HepG2 (cell line): ENCODE measurements around the gene MNT. TPM values are rescaled to one million over a fixed set of nuclear protein-coding genes. Genes with fewer than 3 reads are reported as not detected.

Source experiments
- ATF7-NPFF ChIP-seq: sonication (generic); formaldehyde crosslinking; IDR thresholded peaks from 2 replicates; pipeline ENCODE4 v1.8.1; 2023; ENCODE audit warnings: mild to moderate bottlenecking, low read depth, missing genetic modification reagents, moderate library complexity
- CBX2 ChIP-seq, 2 experiments: fragments of 200-600 bp in 1 of 2; sonication (generic); formaldehyde crosslinking in 1 of 2; IDR thresholded peaks; 2 replicates each; pipeline versions ENCODE4 v1.7.0 to v1.8.1; 2018 to 2022; ENCODE audit warnings: low read depth in 2 of 2, low read length in 1 of 2, mild to moderate bottlenecking in 1 of 2, missing genetic modification reagents in 1 of 2
- JARID2 ChIP-seq: sonication (generic); formaldehyde crosslinking; IDR thresholded peaks from 2 replicates; pipeline ENCODE4 v1.8.1; 2023; ENCODE audit warnings: missing genetic modification reagents, inconsistent platforms; ENCODE audit not compliant: insufficient replicate concordance
- JDP2 ChIP-seq: sonication (generic); formaldehyde crosslinking; IDR thresholded peaks from 2 replicates; pipeline ENCODE4 v1.8.1; 2022; ENCODE audit warnings: missing genetic modification reagents, borderline replicate concordance
- KDM3A ChIP-seq: IDR thresholded peaks from 2 replicates; pipeline ENCODE4 v1.6.1; 2018; ENCODE audit warnings: low read depth, missing compliant biosample characterization
- NFIB ChIP-seq: sonication (generic); formaldehyde crosslinking; IDR thresholded peaks from 2 replicates; pipeline ENCODE4 v1.9.0; 2021; ENCODE audit warnings: missing genetic modification reagents, mild to moderate bottlenecking, borderline replicate concordance
- SP140L ChIP-seq: sonication (generic); formaldehyde crosslinking; IDR thresholded peaks from 2 replicates; pipeline ENCODE4 v1.4.0; 2020; ENCODE audit warnings: missing genetic modification reagents, borderline replicate concordance
- STAG1 ChIP-seq: sonication (generic); formaldehyde crosslinking; IDR thresholded peaks from 2 replicates; pipeline ENCODE4 v1.4.0; 2020; ENCODE audit warnings: missing genetic modification reagents
- TBP ChIP-seq: sonication (generic); formaldehyde crosslinking; IDR thresholded peaks from 2 replicates; pipeline ENCODE4 v1.5.0; 2020; ENCODE audit warnings: missing genetic modification reagents
- WIZ ChIP-seq: sonication (generic); formaldehyde crosslinking; IDR thresholded peaks from 2 replicates; pipeline ENCODE4 v1.5.1; 2020; ENCODE audit warnings: mild to moderate bottlenecking, missing genetic modification reagents
- ZNF232 ChIP-seq: sonication (generic); formaldehyde crosslinking; IDR thresholded peaks from 2 replicates; pipeline ENCODE4 v1.4.0; 2020; ENCODE audit warnings: missing genetic modification reagents, borderline replicate concordance
- ZNF766 ChIP-seq: sonication (generic); formaldehyde crosslinking; IDR thresholded peaks from 2 replicates; pipeline ENCODE4 v1.5.0; 2020; ENCODE audit warnings: missing genetic modification reagents, borderline replicate concordance
- ZNF83 ChIP-seq: sonication (generic); formaldehyde crosslinking; IDR thresholded peaks from 2 replicates; pipeline ENCODE4 v1.4.0; 2020; ENCODE audit warnings: missing genetic modification reagents, mild to moderate bottlenecking, borderline replicate concordance
- ZSCAN30 ChIP-seq: sonication (generic); formaldehyde crosslinking; IDR thresholded peaks from 2 replicates; pipeline ENCODE4 v1.5.0; 2020; ENCODE audit warnings: mild to moderate bottlenecking, missing genetic modification reagents
- polyA plus RNA-seq, 8 experiments: library from polyadenylated mRNA; depleted of rRNA in 3 of 8; stranded (reverse) in 7 of 8; unstranded in 1 of 8; fragments of >200 nt; fragmentation: Illumina TruSeq in 4 of 8; extraction: Trizol in 4 of 8; gene quantifications; 2 replicates each; pipeline versions ENCODE4 v1.2.1 to v1.2.3, GENCODE V29; 2011 to 2016; ENCODE audit warnings: low read depth in 4 of 8, missing spikeins in 1 of 8, mixed read lengths in 1 of 8; ENCODE audit not compliant: insufficient read depth in 1 of 8
- total RNA-seq, 5 experiments: library from RNA; depleted of rRNA; stranded (reverse); fragments of >200 nt; fragmentation: Illumina TruSeq; extraction: Trizol; gene quantifications; 2 replicates each; pipeline ENCODE4 v1.2.3, GENCODE V29; 2016; ENCODE audit warnings: low read depth in 1 of 5
- TF ChIP-seq, protein P1 (sequence below): sonication (generic); formaldehyde crosslinking; IDR thresholded peaks from 2 replicates; pipeline ENCODE4 v1.5.0; 2020; ENCODE audit warnings: missing genetic modification reagents
- TF ChIP-seq, protein P2 (sequence below): sonication (generic); formaldehyde crosslinking; IDR thresholded peaks from 2 replicates; pipeline ENCODE4 v1.4.0; 2020; ENCODE audit warnings: missing genetic modification reagents
- TF ChIP-seq, protein P3 (sequence below): IDR thresholded peaks from 2 replicates; pipeline ENCODE4 v1.6.1; 2012; ENCODE audit warnings: inconsistent platforms
- TF ChIP-seq, protein P4 (sequence below): sonication (generic); formaldehyde crosslinking; IDR thresholded peaks from 2 replicates; pipeline ENCODE4 v1.5.1; 2020; ENCODE audit warnings: mild to moderate bottlenecking, missing genetic modification reagents
- TF ChIP-seq, protein P5 (sequence below): sonication (generic); formaldehyde crosslinking; IDR thresholded peaks from 2 replicates; pipeline ENCODE4 v1.4.0; 2020; ENCODE audit warnings: missing genetic modification reagents
- TF ChIP-seq, protein P6 (sequence below): conservative IDR thresholded peaks from 2 replicates; pipeline ENCODE4 v1.6.1; 2018; ENCODE audit warnings: missing genetic modification reagents

Gene MNT
- total and polyA plus RNA-seq, 2 of the 13 experiments (the other 11 are each of a cell fraction or from before 2014, with no cell fraction given) = 2.1 to 3.5 TPM

DNA sequence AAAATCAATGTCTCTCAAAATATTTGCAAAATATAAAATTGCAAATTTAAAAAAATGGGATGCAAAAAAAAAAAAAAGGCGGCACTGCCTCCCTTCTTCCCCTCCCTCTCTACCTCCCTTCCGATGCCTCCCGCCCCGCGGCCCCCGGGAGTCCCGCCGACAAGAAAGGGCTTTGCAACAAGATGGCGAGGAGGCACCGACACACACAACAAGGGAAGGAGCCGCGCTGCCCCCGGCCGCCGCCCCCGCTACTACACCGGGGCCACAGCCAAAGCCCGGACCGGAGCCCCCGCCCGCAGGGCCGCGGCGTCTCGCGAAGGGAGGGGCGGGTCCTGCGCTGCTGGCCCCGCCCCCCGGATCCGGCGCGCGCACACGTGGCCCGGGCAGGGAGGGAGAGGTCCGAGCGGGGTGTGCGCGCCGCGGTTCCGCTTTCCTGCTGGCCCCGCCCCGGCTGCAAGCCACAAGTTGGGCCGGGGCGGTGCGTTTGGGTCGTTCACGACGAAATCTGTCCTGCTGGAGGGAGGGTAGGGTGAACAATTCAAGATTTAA, at the start of gene MNT (continued):
- no peak for TF ChIP-seq ATF7-NPFF
- no peak for TF ChIP-seq ZSCAN30 (CRISPR knock-in tag)
- no peak for TF ChIP-seq JARID2 (CRISPR knock-in tag)
- TF ChIP-seq TBP (CRISPR knock-in tag) = no peak
- TF ChIP-seq JDP2 (CRISPR knock-in tag) = no peak
- TF ChIP-seq, protein P1, sequence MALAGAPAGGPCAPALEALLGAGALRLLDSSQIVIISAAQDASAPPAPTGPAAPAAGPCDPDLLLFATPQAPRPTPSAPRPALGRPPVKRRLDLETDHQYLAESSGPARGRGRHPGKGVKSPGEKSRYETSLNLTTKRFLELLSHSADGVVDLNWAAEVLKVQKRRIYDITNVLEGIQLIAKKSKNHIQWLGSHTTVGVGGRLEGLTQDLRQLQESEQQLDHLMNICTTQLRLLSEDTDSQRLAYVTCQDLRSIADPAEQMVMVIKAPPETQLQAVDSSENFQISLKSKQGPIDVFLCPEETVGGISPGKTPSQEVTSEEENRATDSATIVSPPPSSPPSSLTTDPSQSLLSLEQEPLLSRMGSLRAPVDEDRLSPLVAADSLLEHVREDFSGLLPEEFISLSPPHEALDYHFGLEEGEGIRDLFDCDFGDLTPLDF (CRISPR knock-in tag) = no peak
- TF ChIP-seq, protein P2, sequence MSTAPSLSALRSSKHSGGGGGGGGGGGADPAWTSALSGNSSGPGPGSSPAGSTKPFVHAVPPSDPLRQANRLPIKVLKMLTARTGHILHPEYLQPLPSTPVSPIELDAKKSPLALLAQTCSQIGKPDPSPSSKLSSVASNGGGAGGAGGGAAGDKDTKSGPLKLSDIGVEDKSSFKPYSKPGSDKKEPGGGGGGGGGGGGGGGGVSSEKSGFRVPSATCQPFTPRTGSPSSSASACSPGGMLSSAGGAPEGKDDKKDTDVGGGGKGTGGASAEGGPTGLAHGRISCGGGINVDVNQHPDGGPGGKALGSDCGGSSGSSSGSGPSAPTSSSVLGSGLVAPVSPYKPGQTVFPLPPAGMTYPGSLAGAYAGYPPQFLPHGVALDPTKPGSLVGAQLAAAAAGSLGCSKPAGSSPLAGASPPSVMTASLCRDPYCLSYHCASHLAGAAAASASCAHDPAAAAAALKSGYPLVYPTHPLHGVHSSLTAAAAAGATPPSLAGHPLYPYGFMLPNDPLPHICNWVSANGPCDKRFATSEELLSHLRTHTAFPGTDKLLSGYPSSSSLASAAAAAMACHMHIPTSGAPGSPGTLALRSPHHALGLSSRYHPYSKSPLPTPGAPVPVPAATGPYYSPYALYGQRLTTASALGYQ = no peak
- no peak for TF ChIP-seq WIZ (CRISPR knock-in tag)
- no peak for TF ChIP-seq NFIB (CRISPR knock-in tag)
- no peak for TF ChIP-seq ZNF232 (CRISPR knock-in tag)
- no peak for TF ChIP-seq SP140L (CRISPR knock-in tag)
- TF ChIP-seq, protein P3, sequence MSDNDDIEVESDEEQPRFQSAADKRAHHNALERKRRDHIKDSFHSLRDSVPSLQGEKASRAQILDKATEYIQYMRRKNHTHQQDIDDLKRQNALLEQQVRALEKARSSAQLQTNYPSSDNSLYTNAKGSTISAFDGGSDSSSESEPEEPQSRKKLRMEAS = no peak
- TF ChIP-seq, protein P4, sequence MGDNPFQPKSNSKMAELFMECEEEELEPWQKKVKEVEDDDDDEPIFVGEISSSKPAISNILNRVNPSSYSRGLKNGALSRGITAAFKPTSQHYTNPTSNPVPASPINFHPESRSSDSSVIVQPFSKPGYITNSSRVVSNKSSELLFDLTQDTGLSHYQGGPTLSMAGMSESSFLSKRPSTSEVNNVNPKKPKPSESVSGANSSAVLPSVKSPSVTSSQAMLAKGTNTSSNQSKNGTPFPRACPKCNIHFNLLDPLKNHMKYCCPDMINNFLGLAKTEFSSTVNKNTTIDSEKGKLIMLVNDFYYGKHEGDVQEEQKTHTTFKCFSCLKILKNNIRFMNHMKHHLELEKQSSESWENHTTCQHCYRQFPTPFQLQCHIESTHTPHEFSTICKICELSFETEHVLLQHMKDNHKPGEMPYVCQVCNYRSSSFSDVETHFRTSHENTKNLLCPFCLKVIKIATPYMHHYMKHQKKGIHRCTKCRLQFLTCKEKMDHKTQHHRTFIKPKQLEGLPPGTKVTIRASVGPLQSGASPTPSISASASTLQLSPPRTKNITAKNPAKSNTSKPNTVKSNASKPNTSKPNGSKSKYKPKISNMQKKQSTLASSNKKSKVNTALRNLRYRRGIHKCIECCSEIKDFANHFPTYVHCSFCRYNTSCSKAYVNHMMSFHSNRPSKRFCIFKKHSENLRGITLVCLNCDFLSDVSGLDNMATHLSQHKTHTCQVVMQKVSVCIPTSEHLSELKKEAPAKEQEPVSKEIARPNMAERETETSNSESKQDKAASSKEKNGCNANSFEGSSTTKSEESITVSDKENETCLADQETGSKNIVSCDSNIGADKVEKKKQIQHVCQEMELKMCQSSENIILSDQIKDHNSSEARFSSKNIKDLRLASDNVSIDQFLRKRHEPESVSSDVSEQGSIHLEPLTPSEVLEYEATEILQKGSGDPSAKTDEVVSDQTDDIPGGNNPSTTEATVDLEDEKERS = no peak
- TF ChIP-seq, protein P5, sequence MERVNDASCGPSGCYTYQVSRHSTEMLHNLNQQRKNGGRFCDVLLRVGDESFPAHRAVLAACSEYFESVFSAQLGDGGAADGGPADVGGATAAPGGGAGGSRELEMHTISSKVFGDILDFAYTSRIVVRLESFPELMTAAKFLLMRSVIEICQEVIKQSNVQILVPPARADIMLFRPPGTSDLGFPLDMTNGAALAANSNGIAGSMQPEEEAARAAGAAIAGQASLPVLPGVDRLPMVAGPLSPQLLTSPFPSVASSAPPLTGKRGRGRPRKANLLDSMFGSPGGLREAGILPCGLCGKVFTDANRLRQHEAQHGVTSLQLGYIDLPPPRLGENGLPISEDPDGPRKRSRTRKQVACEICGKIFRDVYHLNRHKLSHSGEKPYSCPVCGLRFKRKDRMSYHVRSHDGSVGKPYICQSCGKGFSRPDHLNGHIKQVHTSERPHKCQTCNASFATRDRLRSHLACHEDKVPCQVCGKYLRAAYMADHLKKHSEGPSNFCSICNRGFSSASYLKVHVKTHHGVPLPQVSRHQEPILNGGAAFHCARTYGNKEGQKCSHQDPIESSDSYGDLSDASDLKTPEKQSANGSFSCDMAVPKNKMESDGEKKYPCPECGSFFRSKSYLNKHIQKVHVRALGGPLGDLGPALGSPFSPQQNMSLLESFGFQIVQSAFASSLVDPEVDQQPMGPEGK (CRISPR knock-in tag) = peak; percentile 98
- TF ChIP-seq ZNF766 = no peak
- no peak for TF ChIP-seq KDM3A (CRISPR knock-in tag)
- TF ChIP-seq, protein P6, sequence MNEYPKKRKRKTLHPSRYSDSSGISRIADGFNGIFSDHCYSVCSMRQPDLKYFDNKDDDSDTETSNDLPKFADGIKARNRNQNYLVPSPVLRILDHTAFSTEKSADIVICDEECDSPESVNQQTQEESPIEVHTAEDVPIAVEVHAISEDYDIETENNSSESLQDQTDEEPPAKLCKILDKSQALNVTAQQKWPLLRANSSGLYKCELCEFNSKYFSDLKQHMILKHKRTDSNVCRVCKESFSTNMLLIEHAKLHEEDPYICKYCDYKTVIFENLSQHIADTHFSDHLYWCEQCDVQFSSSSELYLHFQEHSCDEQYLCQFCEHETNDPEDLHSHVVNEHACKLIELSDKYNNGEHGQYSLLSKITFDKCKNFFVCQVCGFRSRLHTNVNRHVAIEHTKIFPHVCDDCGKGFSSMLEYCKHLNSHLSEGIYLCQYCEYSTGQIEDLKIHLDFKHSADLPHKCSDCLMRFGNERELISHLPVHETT (CRISPR knock-in tag) = no peak; the same call in 1 of the 2 replicates
- no peak for TF ChIP-seq CBX2 (IDR thresholded peaks at IDR 0.05; ENCODE audit: low read depth, low read length)
- TF ChIP-seq CBX2 (CRISPR knock-in tag; IDR thresholded peaks at IDR 0.05; ENCODE audit: low read depth) = no peak
- no peak for TF ChIP-seq STAG1 (CRISPR knock-in tag)
- TF ChIP-seq ZNF83 (CRISPR knock-in tag) = no peak
